PC-9 (cell line): ENCODE results near the gene NME7. TPM values are rescaled to one million over a fixed set of nuclear protein-coding genes. Genes with fewer than 3 reads are reported as not detected.

Source experiments
- BruUV-seq: library from RNA; stranded (reverse); fragments of 400-500 nt; replicated peaks from 2 replicates; lab custom pipeline; 2021; lab: Mats Ljungman, UMichigan
- CTCF ChIA-PET: fragments of 300-600 bp; sonication (Branson Sonifier 250); formaldehyde crosslinking; loops from one replicate; lab custom pipeline; 2022; ENCODE audit warnings: antibody characterized with exemption; lab: Charles Lee
- POLR2A ChIA-PET: fragments of 300-600 bp; sonication (Branson Sonifier 250); formaldehyde crosslinking; loops from one replicate; lab custom pipeline; 2022; ENCODE audit warnings: antibody characterized with exemption; ENCODE audit not compliant: unreplicated experiment; lab: Charles Lee
- DNase-seq, 2 experiments: peaks; one replicate each; pipeline versions ENCODE4 v3.0.0 to v3.0.0-alpha.2; 2015 to 2022; ENCODE audit warnings: mixed read lengths in 1 of 2
- H2AFZ ChIP-seq: fragments of 200-600 bp; sonication (generic); 2 replicates; pipeline ENCODE4 v1.8.1; 2017; ENCODE audit warnings: antibody characterized with exemption
- H3F3A ChIP-seq: fragments of 200-600 bp; sonication (generic); 2 replicates; pipeline ENCODE4 v1.8.1; 2017; ENCODE audit warnings: antibody characterized with exemption, mild to moderate bottlenecking, low read depth; ENCODE audit not compliant: insufficient read depth
- H3K27ac ChIP-seq: fragments of 200-600 bp; sonication (generic); 2 replicates; pipeline ENCODE4 v1.6.1; 2016; ENCODE audit warnings: mixed run types
- H3K27me3 ChIP-seq: fragments of 200-600 bp; sonication (generic); 2 replicates; pipeline ENCODE4 v1.6.1; 2016; ENCODE audit warnings: low read depth, mixed run types; ENCODE audit not compliant: insufficient read depth
- H3K36me3 ChIP-seq: fragments of 200-600 bp; sonication (generic); 2 replicates; pipeline ENCODE4 v1.6.1; 2016; ENCODE audit warnings: low read depth, mixed run types
- H3K4me1 ChIP-seq: fragments of 200-600 bp; sonication (generic); replicated peaks from 2 replicates; pipeline ENCODE4 v1.6.1; 2016; ENCODE audit warnings: mixed run types; ENCODE audit not compliant: insufficient read depth
- H3K4me2 ChIP-seq: fragments of 200-600 bp; sonication (generic); 2 replicates; pipeline ENCODE4 v1.6.1; 2017; ENCODE audit warnings: mixed run types
- H3K4me3 ChIP-seq: fragments of 200-600 bp; sonication (generic); 2 replicates; pipeline ENCODE4 v1.6.1; 2016; ENCODE audit warnings: mixed run types
- H3K79me2 ChIP-seq: fragments of 200-600 bp; sonication (generic); 2 replicates; pipeline ENCODE4 v1.6.1; 2017; ENCODE audit warnings: low read depth, mixed run types
- H3K9me2 ChIP-seq: fragments of 200-600 bp; sonication (generic); 2 replicates; pipeline ENCODE4 v1.8.1; 2017; ENCODE audit warnings: mild to moderate bottlenecking; ENCODE audit not compliant: insufficient read depth
- H3K9me3 ChIP-seq: fragments of 200-600 bp; sonication (generic); 2 replicates; pipeline ENCODE4 v1.8.1; 2016; ENCODE audit warnings: low read depth; ENCODE audit not compliant: insufficient read depth
- H4K20me1 ChIP-seq: fragments of 200-600 bp; sonication (generic); 2 replicates; pipeline ENCODE4 v1.8.1; 2017; ENCODE audit not compliant: insufficient read depth
- CTCF ChIP-seq: fragments of 200-600 bp; sonication (generic); conservative IDR thresholded peaks from 2 replicates; pipeline ENCODE4 v1.6.1; 2017; ENCODE audit warnings: mixed run types, antibody characterized with exemption, mild to moderate bottlenecking, moderate library complexity
- EZH2 ChIP-seq: fragments of 200-600 bp; sonication (generic); IDR thresholded peaks from 2 replicates; pipeline ENCODE4 v1.8.0; 2017; ENCODE audit warnings: antibody characterized with exemption, low read depth
- intact Hi-C: fragments of 100-400 bp; cut with micrococcal nuclease; formaldehyde crosslinking; loops from one replicate; pipeline ENCODE4 v1.10.0; 2022; ENCODE audit not compliant: unreplicated experiment
- total RNA-seq: library from RNA; stranded (reverse); gene quantifications from 2 replicates; pipeline ENCODE4 v1.2.3, GENCODE V29; 2021

Gene NME7
- total RNA-seq, 1 experiment from 2014 or later = 21.4 TPM

DNA sequence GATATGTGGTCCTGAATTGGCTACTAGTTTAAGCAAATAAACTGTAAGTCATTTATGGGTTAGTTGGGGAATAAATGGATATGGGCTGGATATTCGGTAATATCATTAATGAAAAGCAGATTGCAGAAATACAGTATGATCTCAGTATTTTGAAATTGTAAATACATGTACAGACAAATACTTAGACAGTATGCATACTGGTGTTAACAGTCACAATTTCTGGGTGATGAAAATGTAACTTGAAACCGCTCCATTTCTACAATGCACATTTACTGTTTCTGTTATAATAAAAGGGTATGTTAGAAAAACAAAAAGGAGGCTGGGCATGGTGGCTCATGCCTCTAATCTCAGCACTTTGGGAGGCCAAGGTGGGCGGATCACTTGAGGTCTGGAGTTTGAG is 28.4 kb upstream of the NME7 start:
- no peak for TF ChIP-seq EZH2
- TF ChIP-seq CTCF = no peak
- no peaks in the 10 kb centered on the region for H3K79me2 ChIP-seq
- intact Hi-C loops = no loop called here
- no peak overlapping the region for H2AFZ ChIP-seq
- H3K4me2 ChIP-seq = no peak overlapping the region
- no peak overlapping the region for H3K4me3 ChIP-seq
- no peaks in the 10 kb centered on the region for H3K36me3 ChIP-seq
- no TSS peak for BruUV-seq
- H3K9me2 ChIP-seq = no peaks in the 10 kb centered on the region
- H3K9me3 ChIP-seq = peaks cover 5% of the 10 kb centered on the region; the same call in 1 of the 2 replicates
- DNase-seq = no peak
- H3K27me3 ChIP-seq = no peaks in the 10 kb centered on the region
- no peaks in the 10 kb centered on the region for H3K4me1 ChIP-seq
- CTCF ChIA-PET = no interaction called here
- H3F3A ChIP-seq = no peaks in the 10 kb centered on the region
- POLR2A ChIA-PET = no interaction called here
- H3K27ac ChIP-seq = no peak overlapping the region
- no peaks in the 10 kb centered on the region for H4K20me1 ChIP-seq

- Histone ChIP-seq H3K9me3 (no peaks in the 10 kb centered on the region), H3K9me2 (no peaks in the 10 kb centered on the region), H3K4me1 (no peaks in the 10 kb centered on the region), H3F3A (0 out of 2 replicates have a peak, but pooled peaks cover 4% of the 10 kb centered on the region), H2AFZ (no peak overlapping the region), H3K27me3 (no peaks in the 10 kb centered on the region), H4K20me1 (no peaks in the 10 kb centered on the region), H3K79me2 (no peaks in the 10 kb centered on the region), H3K36me3 (peaks cover 8% of the 10 kb centered on the region; the same call in 1 of the 2 replicates), H3K27ac (no peak overlapping the region), H3K4me2 (no peak overlapping the region), H3K4me3 (no peak overlapping the region)
- BruUV-seq = no TSS peak
- intact Hi-C loops = no loop called here
- POLR2A ChIA-PET = no interaction called here
- no peak for TF ChIP-seq EZH2
- TF ChIP-seq CTCF = no peak
- no peak for DNase-seq
- CTCF ChIA-PET = no interaction called here
Measured at GRCh38 chr1:169392406-169392805, 24.8 kb upstream of the NME7 start.

GRCh38 chr1:169390303-169390702 is 22.7 kb upstream of the NME7 start:
- Histone ChIP-seq H3K9me2 (no peaks in the 10 kb centered on the region), H3K36me3 (peaks cover 13% of the 10 kb centered on the region), H3K79me2 (no peaks in the 10 kb centered on the region), H3F3A (peaks cover 8% of the 10 kb centered on the region; the same call in 1 of the 2 replicates), H3K4me3 (no peak overlapping the region), H3K27ac (no peak overlapping the region), H3K27me3 (no peaks in the 10 kb centered on the region), H2AFZ (no peak overlapping the region), H3K4me2 (no peak overlapping the region), H3K9me3 (no peaks in the 10 kb centered on the region), H3K4me1 (no peaks in the 10 kb centered on the region), H4K20me1 (no peaks in the 10 kb centered on the region)
- TF ChIP-seq EZH2 = no peak
- TF ChIP-seq CTCF = no peak
- BruUV-seq = no TSS peak
- CTCF ChIA-PET = interaction anchor here (0.5 kb wide), 1 partner anchor 75 kb away, joined by 3 read pairs; no protein-coding TSS in a partner anchor
- POLR2A ChIA-PET = no interaction called here
- intact Hi-C loops = no loop called here
- DNase-seq = no peak
